Endodermal cell (in vitro differentiated cells): ENCODE data around the gene ACAD11. TPM values are rescaled to one million over a fixed set of nuclear protein-coding genes. Genes with fewer than 3 reads are reported as not detected.

Source experiments
- DNase-seq: peaks from one replicate; pipeline ENCODE4 v3.0.0-alpha.2; 2017
- H3K27ac ChIP-seq: 2 replicates; pipeline ENCODE4 v1.5.1; 2013; ENCODE audit warnings: mild to moderate bottlenecking, low read depth, low read length, moderate library complexity
- H3K27me3 ChIP-seq: 2 replicates; pipeline ENCODE4 v1.6.1; 2013; ENCODE audit warnings: mild to moderate bottlenecking, low read length, moderate library complexity; ENCODE audit not compliant: insufficient read depth, control insufficient read depth, poor library complexity, severe bottlenecking
- H3K36me3 ChIP-seq: 2 replicates; pipeline ENCODE4 v1.7.0; 2013; ENCODE audit warnings: mild to moderate bottlenecking, low read length, moderate library complexity; ENCODE audit not compliant: control insufficient read depth, insufficient read depth
- H3K4me1 ChIP-seq: one replicate; pipeline ENCODE4 v1.7.0; 2013; ENCODE audit warnings: low read length; ENCODE audit not compliant: control insufficient read depth, insufficient read depth
- H3K4me3 ChIP-seq: 2 replicates; pipeline ENCODE4 v1.5.1; 2013; ENCODE audit warnings: mild to moderate bottlenecking, low read length, moderate library complexity
- H3K9ac ChIP-seq: 2 replicates; pipeline ENCODE4 v1.6.1; 2013; ENCODE audit warnings: mild to moderate bottlenecking, low read length, moderate library complexity; ENCODE audit not compliant: poor library complexity, severe bottlenecking; ENCODE audit errors: extremely low read depth
- H3K9me3 ChIP-seq: 2 replicates; pipeline ENCODE4 v1.6.1; 2013; ENCODE audit warnings: mild to moderate bottlenecking, low read length, moderate library complexity; ENCODE audit not compliant: control insufficient read depth
- H3K27ac Mint-ChIP-seq: 2 replicates; pipeline ENCODE4 v1.8.0; 2020; ENCODE audit warnings: mixed read lengths
- H3K27me3 Mint-ChIP-seq: 2 replicates; pipeline ENCODE4 v1.8.0; 2021; ENCODE audit warnings: mild to moderate bottlenecking, mixed read lengths; ENCODE audit not compliant: insufficient read depth
- H3K36me3 Mint-ChIP-seq: 2 replicates; pipeline ENCODE4 v1.8.0; 2020; ENCODE audit warnings: low read depth, mixed read lengths
- H3K4me1 Mint-ChIP-seq: 2 replicates; pipeline ENCODE4 v1.8.0; 2020; ENCODE audit warnings: mixed read lengths
- H3K4me3 Mint-ChIP-seq: 2 replicates; pipeline ENCODE4 v1.8.0; 2020; ENCODE audit warnings: mild to moderate bottlenecking, moderate library complexity, mixed read lengths
- H3K9me3 Mint-ChIP-seq: 2 replicates; pipeline ENCODE4 v1.8.0; 2020; ENCODE audit warnings: mild to moderate bottlenecking, mixed read lengths
- CTCF ChIP-seq: fragments of 200-600 bp; sonication (generic); conservative IDR thresholded peaks from 2 replicates; pipeline ENCODE4 v1.5.0; 2021; ENCODE audit warnings: antibody characterized with exemption, mild to moderate bottlenecking
- WGBS, 2 experiments: methylation state at CpG; one replicate each; pipeline versions ENCODE4 v1.1.5 to v1.1.7; 2013; ENCODE audit warnings: missing lambda C conversion rate in 2 of 2, mixed read lengths in 1 of 2; ENCODE audit not compliant: insufficient coverage in 1 of 2, insufficient read length in 1 of 2; 5-methylcytosine and 5-hydroxymethylcytosine counted together
- total RNA-seq, 2 donors: library from RNA; stranded (reverse); fragmentation: NEBNext Ultra II Directional in 1 of 2; extraction: Animal tissue kit (Norgen Biotek cat#: 25700) in 1 of 2; gene quantifications; 2 replicates in 1 of 2; 3 replicates in 1 of 2; pipeline ENCODE4 v1.2.1, GENCODE V29; 2021

The ACAD11 gene
- total RNA-seq, 2 donors from 2014 or later = 21.4 to 22.8 TPM

DNA sequence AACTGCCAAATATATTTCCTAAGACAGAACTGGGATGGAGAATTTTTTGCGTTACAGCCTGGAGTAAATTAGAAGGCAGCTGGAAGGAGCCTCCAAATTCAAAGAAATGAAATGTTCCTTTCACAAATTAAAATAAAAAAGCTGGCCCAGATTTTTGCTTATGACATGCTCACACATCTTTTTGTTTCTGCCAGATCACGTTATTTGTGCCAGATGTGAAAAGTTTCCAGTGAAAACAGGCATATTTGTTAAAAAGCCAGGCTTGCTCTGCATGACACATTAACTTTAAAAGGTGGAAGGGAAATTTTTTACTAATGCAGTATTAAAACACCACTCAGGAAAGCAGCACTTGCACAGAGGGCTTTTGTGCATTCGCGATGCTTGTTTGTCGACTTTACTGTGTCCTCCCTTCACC is 85.8 kb downstream of the ACAD11 start:
- Mint-ChIP-seq H3K27me3 (no peaks in the 10 kb centered on the region), H3K36me3 (peaks cover 29% of the 10 kb centered on the region), H3K4me1 (peaks cover 7% of the 10 kb centered on the region), H3K4me3 (no peak overlapping the region), H3K9me3 (peaks cover 12% of the 10 kb centered on the region), H3K27ac (no peak overlapping the region)
- WGBS, 2 experiments = 90 to 100% methylated on average over 1 to 5 of the region's 5 CpGs
- Histone ChIP-seq H3K4me1 (no peaks in the 10 kb centered on the region), H3K4me3 (no peak overlapping the region), H3K9ac (no peak overlapping the region), H3K36me3 (peaks cover 22% of the 10 kb centered on the region), H3K27ac (no peak overlapping the region), H3K9me3 (peaks cover 10% of the 10 kb centered on the region), H3K27me3 (no peaks in the 10 kb centered on the region)
- no peak for DNase-seq
- no peak for TF ChIP-seq CTCF

DNA sequence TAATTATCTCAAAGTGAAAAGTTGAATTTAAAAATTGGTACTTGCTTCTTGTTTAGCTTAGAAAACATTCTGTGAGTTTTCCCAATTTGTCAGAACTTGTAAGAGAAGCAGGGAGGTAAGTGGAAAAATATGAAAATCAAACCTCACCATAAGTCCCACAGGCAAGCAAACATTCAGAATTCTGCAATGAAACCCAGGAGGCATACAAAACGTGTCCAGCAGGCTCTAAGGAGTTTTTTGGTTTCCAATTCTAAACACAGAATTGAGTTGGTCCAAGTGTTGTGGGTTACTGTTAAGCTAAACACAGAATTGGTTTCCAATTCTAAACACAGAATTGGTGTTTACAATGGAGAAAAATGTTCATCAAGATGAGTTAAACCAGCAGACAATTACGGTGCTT is 89.6 kb downstream of the ACAD11 start:
- no peaks in the 10 kb centered on the region for H3K27me3 ChIP-seq
- H3K9me3 ChIP-seq = peaks cover 10% of the 10 kb centered on the region
- peaks cover 23% of the 10 kb centered on the region for H3K36me3 Mint-ChIP-seq
- no peak overlapping the region for H3K27ac ChIP-seq
- no peak for DNase-seq
- H3K36me3 ChIP-seq = peaks cover 3% of the 10 kb centered on the region
- no peak overlapping the region for H3K4me3 ChIP-seq
- no peak for TF ChIP-seq CTCF
- H3K27me3 Mint-ChIP-seq = no peaks in the 10 kb centered on the region
- peaks cover 7% of the 10 kb centered on the region for H3K4me1 Mint-ChIP-seq
- H3K27ac Mint-ChIP-seq = no peak overlapping the region
- H3K4me1 ChIP-seq = no peaks in the 10 kb centered on the region
- peaks cover 12% of the 10 kb centered on the region for H3K9me3 Mint-ChIP-seq
- no peak overlapping the region for H3K4me3 Mint-ChIP-seq
- 90% methylated on average over 2 of the region's 2 CpGs; no CpG with 5 or more reads in 1 of the 2 experiments for WGBS, 2 experiments
- H3K9ac ChIP-seq = no peak overlapping the region

GRCh38 chr3:132569580-132569979 is 90.0 kb downstream of the ACAD11 start:
- no peaks in the 10 kb centered on the region for H3K27me3 Mint-ChIP-seq
- peaks cover 3% of the 10 kb centered on the region for H3K36me3 ChIP-seq
- peaks cover 23% of the 10 kb centered on the region for H3K36me3 Mint-ChIP-seq
- H3K9me3 ChIP-seq = peaks cover 10% of the 10 kb centered on the region
- no peak overlapping the region for H3K27ac Mint-ChIP-seq
- WGBS, 2 experiments = 81% methylated on average over 1 of the region's 1 CpG; no CpG with 5 or more reads in 1 of the 2 experiments
- H3K27ac ChIP-seq = no peak overlapping the region
- no peak overlapping the region for H3K4me3 ChIP-seq
- peaks cover 12% of the 10 kb centered on the region for H3K9me3 Mint-ChIP-seq
- no peaks in the 10 kb centered on the region for H3K27me3 ChIP-seq
- DNase-seq = no peak
- TF ChIP-seq CTCF = no peak
- no peak overlapping the region for H3K4me3 Mint-ChIP-seq
- H3K4me1 ChIP-seq = no peaks in the 10 kb centered on the region
- peaks cover 7% of the 10 kb centered on the region for H3K4me1 Mint-ChIP-seq
- H3K9ac ChIP-seq = no peak overlapping the region
